Activated naive CD4-positive, alpha-beta T cell treated with anti-CD3 and anti-CD28 coated beads, Interleukin-2, amount 10 ng/mL, durations not matched to agents 7 days and 5 days (primary cell): ENCODE measurements around the gene DLGAP3.

Experiments
- CTCF ChIA-PET: fragments of 350-600 bp; sonication (Branson Sonifier 250); formaldehyde crosslinking; loops from one replicate; lab custom pipeline; 2021; ENCODE audit warnings: antibody characterized with exemption; lab: Charles Lee
- DNase-seq: peaks from one replicate; pipeline ENCODE4 v3.0.0-alpha.2; 2020
- H3K27ac Mint-ChIP-seq: one replicate; pipeline ENCODE4 v1.8.0; 2021; ENCODE audit warnings: mild to moderate bottlenecking, moderate library complexity, mixed read lengths
- H3K27me3 Mint-ChIP-seq: one replicate; pipeline ENCODE4 v1.8.0; 2021; ENCODE audit warnings: mild to moderate bottlenecking, mixed read lengths
- H3K36me3 Mint-ChIP-seq: one replicate; pipeline ENCODE4 v1.8.0; 2021; ENCODE audit warnings: mixed read lengths
- H3K4me1 Mint-ChIP-seq: one replicate; pipeline ENCODE4 v1.8.0; 2021; ENCODE audit warnings: mixed read lengths
- H3K4me3 Mint-ChIP-seq: one replicate; pipeline ENCODE4 v1.8.0; 2021; ENCODE audit warnings: mild to moderate bottlenecking, moderate library complexity, mixed read lengths
- H3K9me3 Mint-ChIP-seq: one replicate; pipeline ENCODE4 v1.8.0; 2021; ENCODE audit warnings: mixed read lengths

Gene DLGAP3

GRCh38 chr1:34859446-34860200, 69.8 kb downstream of the DLGAP3 start, which contains the start of gene SMIM12:
Gene SMIM12, minus strand, starts transcription at chr1:34859749. Its CDS starts 3,772 bp downstream, at chr1:34855977.
- DNase-seq: peak; percentile 94
- Mint-ChIP-seq H3K36me3 (peaks cover 12% of the 10 kb centered on the region), H3K4me3 (peak within 1 kb of the TSS; percentile 98), H3K27ac (peak within 1 kb of the TSS; percentile 95), H3K4me1 (peaks cover 64% of the 10 kb centered on the region), H3K27me3 (no peaks in the 10 kb centered on the region), H3K9me3 (no peaks in the 10 kb centered on the region)
- CTCF ChIA-PET: interaction anchor here (1.0 kb wide), 1 partner anchor 8 kb away, joined by 3 read pairs; no protein-coding TSS in a partner anchor

DNA sequence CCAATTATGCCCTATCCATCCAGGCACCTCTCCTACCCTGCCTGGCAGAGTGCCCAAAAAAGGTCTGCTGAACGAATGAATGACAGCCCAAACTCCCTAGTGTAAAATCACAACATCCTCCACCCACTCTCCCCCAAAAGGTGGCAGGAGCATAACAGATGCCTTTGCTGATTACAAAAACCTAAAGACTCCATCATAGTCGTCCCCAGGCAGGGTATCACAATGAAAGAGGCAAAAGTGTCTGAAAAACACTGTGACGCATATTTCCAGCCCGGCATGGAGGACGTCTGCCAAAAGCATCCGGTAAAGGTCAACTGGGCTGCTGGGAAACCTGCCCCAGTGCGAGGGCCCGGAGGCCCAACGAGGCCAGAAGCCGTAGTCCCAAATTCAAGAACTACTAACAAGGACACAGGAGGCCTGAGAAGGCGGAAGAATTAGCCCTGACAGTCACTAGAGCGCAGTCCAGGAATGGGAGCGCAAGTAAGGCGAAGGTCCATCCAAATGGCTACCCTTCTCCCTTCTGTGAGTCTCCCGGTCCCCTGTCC, 70.5 kb downstream of the DLGAP3 start:
- H3K36me3 Mint-ChIP-seq: peaks cover 12% of the 10 kb centered on the region
- peak; percentile 58 for DNase-seq

DNA sequence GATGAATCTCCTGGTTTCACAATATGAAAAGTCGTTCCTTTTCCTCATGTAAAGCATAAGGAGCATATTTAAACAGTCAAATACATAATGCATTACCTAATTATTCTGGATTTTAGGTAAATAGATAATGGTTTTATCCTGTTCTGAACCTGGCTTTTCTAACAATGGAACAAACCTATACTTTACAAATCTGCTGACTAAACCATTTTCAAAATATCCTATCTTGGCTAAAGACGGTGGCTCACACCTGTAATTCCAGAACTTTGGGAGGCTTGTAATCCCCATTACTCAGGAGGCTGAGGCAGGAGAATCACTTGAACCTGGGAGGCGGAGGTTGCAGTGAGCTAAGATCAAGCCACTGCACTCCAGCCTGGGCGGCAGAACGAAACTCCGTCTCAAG, 72.8 kb downstream of the DLGAP3 start:
- no peak overlapping the region for H3K27ac Mint-ChIP-seq
- H3K9me3 Mint-ChIP-seq: no peaks in the 10 kb centered on the region
- no peak for DNase-seq
- peaks cover 47% of the 10 kb centered on the region for H3K4me1 Mint-ChIP-seq
- CTCF ChIA-PET: interaction anchor here (5.2 kb wide), 1 partner anchor 9 kb away, joined by 58 read pairs; no protein-coding TSS in a partner anchor
- peaks cover 18% of the 10 kb centered on the region for H3K36me3 Mint-ChIP-seq
- H3K27me3 Mint-ChIP-seq: no peaks in the 10 kb centered on the region
- no peak overlapping the region for H3K4me3 Mint-ChIP-seq

More for the DNA sequence above, 70.5 kb downstream of the DLGAP3 start:
- Mint-ChIP-seq H3K4me3 (peak overlapping the region; percentile 98), H3K9me3 (no peaks in the 10 kb centered on the region), H3K27ac (peak overlapping the region; percentile 95), H3K27me3 (no peaks in the 10 kb centered on the region), H3K4me1 (peaks cover 58% of the 10 kb centered on the region)
- CTCF ChIA-PET: interaction anchor here (1.0 to 1.3 kb wide), 2 partner anchors 8 to 9 kb away, joined by 3 to 6 read pairs; no protein-coding TSS in a partner anchor

DNA sequence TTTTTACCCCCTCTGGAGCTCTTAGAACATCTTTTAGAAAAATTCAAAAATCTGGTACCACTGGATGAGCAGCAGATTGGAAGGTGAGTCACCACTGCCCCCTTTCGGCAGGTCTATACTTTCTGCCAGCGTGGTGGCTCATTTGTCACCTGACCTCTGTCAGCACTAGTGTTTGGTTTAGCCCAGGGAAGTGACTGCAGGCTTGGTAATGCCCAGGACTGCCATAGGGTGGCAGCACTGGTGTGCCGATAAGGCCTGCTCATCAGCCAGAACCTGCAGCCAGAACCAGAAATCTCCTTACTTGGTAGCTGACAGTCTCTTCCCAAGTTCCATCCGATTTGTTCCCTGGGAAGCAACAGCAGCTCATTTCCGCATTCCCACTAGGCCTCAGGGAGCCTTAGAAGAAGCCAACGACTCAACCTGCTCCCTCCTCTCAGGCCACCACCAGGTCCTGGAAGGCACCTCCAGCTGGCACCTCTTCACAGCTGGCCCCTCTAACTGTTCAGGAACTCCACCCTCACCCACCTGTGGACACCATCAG, 76.7 kb downstream of the DLGAP3 start:
- Mint-ChIP-seq H3K36me3 (peaks cover 30% of the 10 kb centered on the region), H3K4me1 (peaks cover 24% of the 10 kb centered on the region), H3K4me3 (no peak overlapping the region), H3K9me3 (no peaks in the 10 kb centered on the region), H3K27ac (no peak overlapping the region), H3K27me3 (no peaks in the 10 kb centered on the region)
- DNase-seq: peak; percentile 94
- CTCF ChIA-PET: interaction anchor here (0.6 to 5.2 kb wide), 19 partner anchors 9 to 1104 kb away, joined by 3 to 58 read pairs (median 4); partner anchors contain the start of gene GJB3

- peaks cover 12% of the 10 kb centered on the region for H3K4me1 Mint-ChIP-seq
- H3K36me3 Mint-ChIP-seq: peaks cover 30% of the 10 kb centered on the region
- no peaks in the 10 kb centered on the region for H3K9me3 Mint-ChIP-seq
- CTCF ChIA-PET: interaction anchor here (1.1 to 5.2 kb wide), 8 partner anchors 10 to 73 kb away, joined by 4 to 58 read pairs (median 6); no protein-coding TSS in a partner anchor
- no peaks in the 10 kb centered on the region for H3K27me3 Mint-ChIP-seq
- no peak for DNase-seq
- H3K4me3 Mint-ChIP-seq: no peak overlapping the region
- no peak overlapping the region for H3K27ac Mint-ChIP-seq
Observed at GRCh38 chr1:34851431-34852105, 77.9 kb downstream of the DLGAP3 start.

GRCh38 chr1:34850382-34850781, 79.1 kb downstream of the DLGAP3 start:
- H3K27me3 Mint-ChIP-seq: no peaks in the 10 kb centered on the region
- H3K4me3 Mint-ChIP-seq: no peak overlapping the region
- H3K36me3 Mint-ChIP-seq: peaks cover 26% of the 10 kb centered on the region
- CTCF ChIA-PET: interaction anchor here (1.1 kb wide), 1 partner anchor 64 kb away, joined by 4 read pairs; no protein-coding TSS in a partner anchor
- no peaks in the 10 kb centered on the region for H3K9me3 Mint-ChIP-seq
- no peak for DNase-seq
- H3K27ac Mint-ChIP-seq: no peak overlapping the region
- H3K4me1 Mint-ChIP-seq: peaks cover 6% of the 10 kb centered on the region

- Mint-ChIP-seq H3K36me3 (peaks cover 14% of the 10 kb centered on the region), H3K4me1 (peaks cover 7% of the 10 kb centered on the region), H3K27me3 (no peaks in the 10 kb centered on the region), H3K27ac (no peak overlapping the region), H3K4me3 (no peak overlapping the region), H3K9me3 (no peaks in the 10 kb centered on the region)
- no peak for DNase-seq
- CTCF ChIA-PET: interaction anchor here (1.3 to 1.6 kb wide), 2 partner anchors 17 to 19 kb away, joined by 4 read pairs; no protein-coding TSS in a partner anchor
Observed at GRCh38 chr1:34847094-34847493, 82.4 kb downstream of the DLGAP3 start.

DNA sequence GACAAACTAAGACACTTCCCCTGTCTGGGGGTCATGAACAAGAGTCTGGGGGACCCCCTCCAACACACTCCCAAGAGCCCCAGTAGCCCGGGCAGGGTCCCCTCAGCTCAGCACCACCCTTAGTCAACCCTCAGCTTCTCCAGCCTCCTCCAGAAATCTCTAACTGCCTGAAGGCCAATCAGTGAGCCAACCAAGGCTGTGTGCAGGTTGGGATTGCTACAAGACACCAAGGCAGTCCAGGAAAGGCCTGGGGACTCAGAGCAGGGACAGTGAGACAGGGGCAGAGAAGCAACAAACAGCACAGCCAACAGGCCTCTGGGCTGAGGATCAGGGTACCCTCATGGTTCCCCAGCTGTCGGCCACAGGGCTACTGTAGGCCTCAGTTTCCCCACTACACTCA, 83.2 kb downstream of the DLGAP3 start:
- H3K36me3 Mint-ChIP-seq: peaks cover 14% of the 10 kb centered on the region
- H3K9me3 Mint-ChIP-seq: no peaks in the 10 kb centered on the region
- H3K27ac Mint-ChIP-seq: no peak overlapping the region
- CTCF ChIA-PET: interaction anchor here (1.3 kb wide), 1 partner anchor 18 kb away, joined by 4 read pairs; no protein-coding TSS in a partner anchor
- no peak overlapping the region for H3K4me3 Mint-ChIP-seq
- H3K27me3 Mint-ChIP-seq: no peaks in the 10 kb centered on the region
- H3K4me1 Mint-ChIP-seq: peaks cover 7% of the 10 kb centered on the region
- DNase-seq: no peak

- Mint-ChIP-seq H3K4me1 (peaks cover 7% of the 10 kb centered on the region), H3K4me3 (no peak overlapping the region), H3K27me3 (no peaks in the 10 kb centered on the region), H3K36me3 (peaks cover 9% of the 10 kb centered on the region), H3K27ac (no peak overlapping the region), H3K9me3 (no peaks in the 10 kb centered on the region)
- no peak for DNase-seq
- CTCF ChIA-PET: no interaction called here
Observed at GRCh38 chr1:34845131-34845901, 84.1 kb downstream of the DLGAP3 start.

DNA sequence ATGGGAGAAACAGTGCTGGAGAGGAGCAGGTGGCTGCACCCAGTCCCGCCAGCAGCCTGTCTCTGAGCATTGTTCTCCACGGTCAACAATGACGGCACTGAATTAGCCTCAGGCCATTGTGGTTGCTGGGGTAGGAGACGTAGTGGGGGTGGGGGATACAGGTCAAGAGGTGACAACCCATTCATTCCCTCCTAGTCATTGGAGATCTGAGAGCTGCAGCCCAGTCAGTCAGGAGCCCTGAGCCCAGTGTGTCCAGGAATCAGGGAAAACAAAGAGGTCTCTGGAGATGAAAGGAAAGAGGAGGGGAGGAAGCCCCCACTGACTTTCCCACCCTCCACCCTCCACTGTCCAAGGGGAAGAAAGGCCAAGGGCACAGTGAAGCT, 85.2 kb downstream of the DLGAP3 start:
- CTCF ChIA-PET: interaction anchor here (0.9 kb wide), 1 partner anchor 8 kb away, joined by 3 read pairs; no protein-coding TSS in a partner anchor
- Mint-ChIP-seq H3K4me1 (peaks cover 7% of the 10 kb centered on the region), H3K27me3 (no peaks in the 10 kb centered on the region), H3K36me3 (peaks cover 3% of the 10 kb centered on the region), H3K4me3 (no peak overlapping the region), H3K27ac (no peak overlapping the region), H3K9me3 (no peaks in the 10 kb centered on the region)
- DNase-seq: no peak

- Mint-ChIP-seq H3K27me3 (no peaks in the 10 kb centered on the region), H3K4me1 (peaks cover 7% of the 10 kb centered on the region), H3K27ac (no peak overlapping the region), H3K9me3 (no peaks in the 10 kb centered on the region), H3K4me3 (no peak overlapping the region), H3K36me3 (peaks cover 2% of the 10 kb centered on the region)
- CTCF ChIA-PET: interaction anchor here (0.9 kb wide), 1 partner anchor 9 kb away, joined by 3 read pairs; no protein-coding TSS in a partner anchor
- no peak for DNase-seq
Observed at GRCh38 chr1:34843392-34844251, 85.8 kb downstream of the DLGAP3 start.

- Mint-ChIP-seq H3K9me3 (no peaks in the 10 kb centered on the region), H3K36me3 (no peaks in the 10 kb centered on the region), H3K27ac (no peak overlapping the region), H3K4me3 (no peak overlapping the region), H3K4me1 (peaks cover 7% of the 10 kb centered on the region), H3K27me3 (no peaks in the 10 kb centered on the region)
- CTCF ChIA-PET: interaction anchor here (1.4 to 2.2 kb wide), 2 partner anchors 10 to 12 kb away, joined by 7 read pairs; no protein-coding TSS in a partner anchor
- no peak for DNase-seq
Observed at GRCh38 chr1:34842952-34843371, 86.5 kb downstream of the DLGAP3 start.
